GM21367 (cell line): Measurements from ENCODE around the gene CSMD2.

Experiments used
- ATAC-seq: cut with Tn5 transposase; IDR thresholded peaks from one replicate; pipeline ENCODE4 v1.9.1; 2021; ENCODE audit not compliant: unreplicated experiment

The CSMD2 gene

GRCh38 chr1:33471416-33471815, 693.6 kb downstream of the CSMD2 start:
- ATAC-seq: no peak

DNA sequence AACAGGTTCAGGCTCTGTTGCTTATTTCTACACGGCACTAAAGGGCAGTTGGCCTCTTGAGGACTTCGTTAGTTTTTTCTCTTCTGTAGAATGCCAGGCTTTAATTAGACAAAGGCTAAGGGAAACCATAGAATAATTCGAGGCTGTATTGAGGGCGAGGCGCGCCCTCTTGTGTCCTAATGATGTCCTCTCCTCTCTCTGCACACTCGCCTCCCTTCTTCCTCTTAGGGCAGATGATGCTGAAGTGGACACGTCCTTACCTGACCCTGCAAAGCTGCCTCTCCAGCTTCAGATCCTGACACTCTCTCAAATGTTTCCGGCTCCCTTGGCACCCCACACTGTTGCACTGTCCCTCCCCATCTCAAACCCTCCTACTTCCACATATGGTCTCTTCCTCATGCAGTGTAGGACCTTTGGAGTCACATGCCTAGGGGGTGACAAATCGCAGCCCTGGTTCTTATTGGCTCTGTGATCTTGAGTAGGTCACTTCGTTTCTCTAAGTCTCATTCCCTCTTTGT, 694.5 kb downstream of the CSMD2 start:
- peak; percentile 29 for ATAC-seq

DNA sequence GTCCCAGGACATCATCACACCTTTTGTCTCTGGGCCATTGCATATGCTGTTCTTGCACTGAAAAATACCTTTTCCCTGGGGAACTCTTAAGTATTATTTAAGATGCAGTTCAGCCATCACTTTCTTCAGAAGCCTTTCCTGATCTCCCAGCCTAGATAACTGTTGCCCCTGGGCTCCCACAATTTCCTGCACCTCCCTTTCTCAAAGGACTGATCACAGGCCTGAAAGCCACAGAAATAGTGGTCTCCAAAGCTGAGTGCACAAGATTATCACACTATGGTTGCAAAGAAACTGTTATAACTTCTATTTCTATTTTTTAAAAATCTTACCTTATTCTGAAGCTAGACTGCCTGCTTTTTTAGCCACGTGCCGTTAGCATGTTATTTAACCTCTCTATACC, 695.3 kb downstream of the CSMD2 start:
- no peak for ATAC-seq

GRCh38 chr1:33468967-33469366, 696.1 kb downstream of the CSMD2 start:
- no peak for ATAC-seq

- no peak for ATAC-seq
These were observed 696.5 kb downstream of the CSMD2 start for GRCh38 chr1:33468531-33468930.

DNA sequence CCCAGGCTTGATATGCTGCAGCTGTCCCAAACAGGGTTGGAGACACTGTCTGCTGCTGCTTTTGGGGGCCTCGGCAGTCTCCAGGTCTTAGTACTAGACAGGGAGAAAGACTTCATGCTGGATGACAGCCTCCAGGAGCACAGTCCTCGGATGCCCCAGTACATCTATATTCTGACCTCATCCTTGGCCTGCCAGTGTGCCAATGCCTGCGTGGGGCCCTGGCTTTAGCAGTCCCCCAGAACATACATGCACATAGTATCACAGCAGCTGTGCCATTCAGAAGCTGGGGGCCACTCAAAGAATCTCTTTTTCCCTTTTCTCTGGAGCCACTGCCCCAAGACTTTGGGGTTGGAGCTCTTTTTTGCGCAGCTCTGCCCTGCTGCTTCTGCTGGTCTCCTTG, 697.0 kb downstream of the CSMD2 start:
- ATAC-seq: no peak

DNA sequence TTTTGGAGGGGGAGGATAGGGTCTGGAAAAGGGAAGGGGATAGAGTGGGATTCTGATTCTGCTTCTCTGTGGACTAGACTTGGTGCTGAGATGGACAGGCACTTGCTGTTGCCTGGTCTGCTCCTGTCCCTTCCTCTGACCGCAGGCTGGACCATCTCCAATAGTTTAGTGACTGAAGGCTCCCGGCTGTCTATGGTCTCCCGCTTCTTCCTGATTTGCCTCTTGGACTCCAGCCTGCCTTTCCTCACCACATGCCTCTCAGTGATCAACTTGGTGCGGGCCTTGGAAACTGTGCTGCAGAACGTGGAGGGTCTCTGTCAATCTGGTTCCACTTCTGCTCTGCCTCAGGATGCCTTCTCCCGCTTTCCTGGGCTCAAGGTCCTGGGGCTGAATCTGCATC, 698.9 kb downstream of the CSMD2 start:
- ATAC-seq: no peak

- ATAC-seq: no peak
These were observed 699.7 kb downstream of the CSMD2 start for GRCh38 chr1:33465316-33465715.

GRCh38 chr1:33464552-33464951, 700.5 kb downstream of the CSMD2 start:
- ATAC-seq: no peak
